Suppressor macrophage (primary cell): ENCODE results near the gene CACNG4.

Experiments
- DNase-seq, 4 experiments: peaks; one replicate each; pipeline ENCODE4 v3.0.0-alpha.2; 2020 to 2022

Gene CACNG4

DNA sequence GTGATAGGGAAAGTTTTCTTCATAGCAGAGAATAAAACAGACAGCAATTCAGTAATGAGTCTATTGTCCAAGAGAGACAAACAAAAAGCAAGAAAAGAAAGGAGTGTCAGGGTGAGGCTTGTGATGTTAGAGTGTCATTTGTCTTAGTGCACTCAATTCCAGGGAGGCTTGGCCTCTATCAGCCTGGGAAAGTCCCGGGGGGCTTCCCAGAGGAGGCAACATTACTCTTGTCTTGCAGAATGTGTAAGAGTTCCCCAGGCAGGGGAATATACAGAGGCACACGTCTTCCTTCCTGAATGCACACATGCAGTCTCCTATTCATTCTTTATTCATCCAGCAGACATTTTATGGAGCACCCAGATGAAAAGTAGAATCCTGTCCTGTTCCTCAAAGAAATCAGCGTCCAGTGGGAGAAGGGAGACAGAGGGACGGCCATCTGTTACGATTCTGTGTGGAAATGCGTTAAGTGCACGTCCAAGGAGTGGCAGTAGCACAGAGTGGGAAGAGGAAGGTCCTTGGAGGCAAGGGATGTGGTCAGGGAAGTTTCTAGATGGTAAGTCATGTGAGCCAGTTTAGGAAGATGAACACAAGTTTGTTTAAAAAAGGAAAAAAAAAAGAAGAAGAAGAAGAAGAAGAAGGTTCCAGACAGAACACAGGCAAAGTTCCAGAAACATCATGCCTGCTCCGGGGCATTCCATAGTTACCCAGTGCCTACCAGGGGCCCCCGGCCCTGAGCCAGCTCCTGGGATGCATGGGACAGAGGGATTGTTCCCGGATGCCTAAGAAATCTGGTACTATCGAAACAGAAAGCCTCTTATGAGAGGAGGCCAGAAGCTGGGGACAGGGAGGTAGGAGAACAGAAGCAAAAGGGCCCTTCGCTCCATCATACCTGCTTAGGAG lies 21.1 kb downstream of the CACNG4 start:
- peak in 3 of 4 experiments; percentile 24 to 59 (median 32) for DNase-seq

GRCh38 chr17:66986659-66987058 lies 22.2 kb downstream of the CACNG4 start:
- no peak for DNase-seq

DNA sequence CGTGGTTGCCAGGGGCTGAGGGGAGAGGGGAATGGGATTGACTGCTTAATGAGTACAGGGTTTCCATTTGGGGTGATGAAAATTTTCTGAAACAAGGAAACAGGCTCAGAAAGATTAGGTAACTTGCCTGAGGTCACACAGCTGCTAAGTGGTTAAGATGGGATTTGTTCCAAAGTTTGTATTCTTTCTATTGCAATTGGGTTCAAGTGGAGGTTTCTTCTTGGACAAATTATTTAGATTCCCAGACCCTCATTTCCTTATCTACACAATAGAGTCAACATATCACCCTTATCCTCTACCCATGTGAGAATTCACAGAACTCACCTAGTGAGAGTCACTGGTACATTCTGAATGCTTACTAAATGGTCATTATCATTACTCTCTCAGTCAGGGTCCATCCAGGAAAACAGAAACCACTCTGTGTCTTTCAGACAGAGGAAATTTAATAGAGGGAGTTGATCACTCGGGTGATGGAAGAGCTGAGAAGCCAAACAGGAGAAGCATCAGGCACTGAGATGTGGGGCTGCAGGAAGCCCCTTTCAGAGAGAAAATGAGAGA lies 22.6 kb downstream of the CACNG4 start:
- DNase-seq = no peak

- DNase-seq = no peak
These were observed 23.7 kb downstream of the CACNG4 start for GRCh38 chr17:66988069-66988798.

DNA sequence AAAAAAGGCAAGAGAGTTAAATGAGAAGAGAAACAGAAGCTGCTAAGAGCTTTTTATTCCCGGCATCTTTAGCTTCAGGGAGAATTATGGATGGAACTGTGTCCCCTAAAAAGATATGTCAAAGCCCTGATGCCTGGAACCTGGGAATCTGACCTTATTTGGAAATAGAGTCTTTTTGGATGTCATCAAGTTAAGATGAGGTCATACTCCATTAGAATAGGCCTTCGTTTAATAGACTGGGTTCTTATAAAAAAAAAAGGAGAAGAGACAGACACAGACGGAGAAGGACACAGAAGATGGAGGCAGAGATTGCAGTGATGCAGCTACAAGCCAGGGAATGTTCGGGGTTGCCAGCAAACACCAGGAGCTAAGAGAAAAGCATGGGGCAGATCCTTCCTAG lies 24.6 kb downstream of the CACNG4 start:
- DNase-seq = no peak

DNA sequence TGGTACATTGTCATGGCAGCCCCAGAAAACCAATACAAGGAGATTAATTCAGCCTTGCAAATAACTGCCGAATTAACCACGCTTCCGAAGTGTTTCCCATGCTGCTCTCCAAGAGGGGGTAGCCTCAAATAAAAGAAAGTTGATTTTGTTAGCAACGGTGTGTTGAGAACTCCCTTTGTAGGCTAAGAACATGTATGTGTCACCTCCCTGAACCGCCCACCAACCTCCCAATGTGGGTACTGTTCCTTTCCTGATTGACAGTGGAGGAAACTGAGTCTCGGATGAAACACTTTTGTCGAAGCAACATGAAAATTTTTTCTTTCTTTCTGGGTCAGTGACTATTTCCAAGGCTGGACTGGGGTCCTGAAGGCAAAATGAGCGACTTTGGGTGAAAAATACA lies 25.1 kb downstream of the CACNG4 start:
- DNase-seq = no peak

- DNase-seq = no peak
These were observed 25.5 kb downstream of the CACNG4 start for GRCh38 chr17:66990047-66990446.

- DNase-seq = no peak
These were observed 28.5 kb downstream of the CACNG4 start for GRCh38 chr17:66992911-66993442.

- no peak for DNase-seq
These were observed 29.9 kb downstream of the CACNG4 start for GRCh38 chr17:66994361-66994760.

GRCh38 chr17:66994930-66995535 lies 30.5 kb downstream of the CACNG4 start:
- DNase-seq = no peak

DNA sequence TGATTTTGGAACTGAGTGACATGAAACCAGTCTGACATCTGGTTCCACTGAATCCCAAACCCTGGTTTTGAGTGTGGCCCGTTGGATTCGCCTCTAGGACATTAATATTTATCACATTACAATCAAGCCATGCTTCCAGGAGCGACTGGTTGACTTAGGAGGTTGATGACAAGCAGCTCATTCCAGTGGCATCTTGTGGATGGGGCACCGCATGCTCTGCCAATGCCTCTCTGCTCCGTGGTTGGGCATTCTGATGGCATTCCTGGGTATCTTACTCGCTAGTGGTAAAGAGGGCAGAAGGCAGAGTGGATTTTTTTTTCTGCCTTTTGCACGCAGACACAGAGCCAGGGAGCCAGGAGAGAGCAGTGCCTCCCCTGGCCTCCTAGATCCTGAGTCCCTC lies 31.4 kb downstream of the CACNG4 start:
- no peak for DNase-seq

- no peak for DNase-seq
These were observed 32.4 kb downstream of the CACNG4 start for GRCh38 chr17:66996926-66997325.

GRCh38 chr17:67003231-67003630 lies 38.7 kb downstream of the CACNG4 start:
- no peak for DNase-seq

- DNase-seq = no peak
These were observed 39.7 kb downstream of the CACNG4 start for GRCh38 chr17:67004181-67004580.

DNA sequence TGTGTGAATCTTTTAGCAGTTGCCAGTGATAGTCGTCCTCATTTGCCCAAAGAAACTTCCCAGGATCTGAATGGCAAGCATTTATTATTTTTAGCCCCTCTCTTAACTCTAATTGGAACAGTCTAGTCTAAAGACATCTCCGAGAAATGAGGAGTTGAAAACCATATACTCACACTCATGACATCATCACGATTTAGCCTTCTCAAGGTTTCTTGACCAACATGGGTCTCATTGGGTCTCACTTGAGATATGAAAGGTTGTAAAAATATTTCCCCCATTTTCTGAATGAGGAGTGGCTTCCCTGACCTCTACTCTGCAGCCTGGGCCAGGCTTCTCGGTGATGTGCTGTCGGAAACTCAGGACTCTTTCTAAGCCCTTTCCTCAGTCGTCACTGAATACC lies 42.8 kb downstream of the CACNG4 start:
- no peak for DNase-seq

- no peak for DNase-seq
These were observed 43.6 kb downstream of the CACNG4 start for GRCh38 chr17:67008101-67008500.

DNA sequence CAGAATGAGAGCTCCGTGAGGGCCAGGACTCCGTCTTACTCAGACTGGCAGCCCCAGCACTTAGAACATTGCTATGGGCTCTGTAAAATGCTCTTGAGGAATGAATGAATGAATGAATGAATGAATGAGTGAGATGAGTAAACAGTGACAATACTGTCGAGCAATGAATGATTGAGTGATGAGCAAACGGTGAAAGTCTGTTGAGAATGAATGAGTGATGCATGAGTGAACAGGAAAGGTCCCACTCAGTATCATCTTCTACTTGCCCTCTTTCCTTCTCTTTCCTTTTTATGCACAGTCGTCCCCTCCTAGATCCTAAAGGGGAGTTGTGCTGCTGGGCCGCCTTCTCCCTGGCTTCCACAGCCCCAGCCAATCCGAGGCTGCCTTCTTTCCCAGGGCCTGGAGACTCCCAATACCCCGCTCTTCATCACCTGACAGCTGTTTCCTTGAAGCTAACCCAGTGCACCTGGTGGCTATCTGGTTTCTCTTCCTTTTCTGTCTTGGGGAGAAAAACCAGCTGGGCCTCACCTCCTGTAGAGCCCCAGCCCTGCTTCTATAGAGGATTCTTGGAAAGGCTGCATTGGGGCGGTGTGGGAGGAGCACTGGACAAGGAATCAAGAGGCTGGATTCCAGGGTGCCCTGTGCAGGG lies 47.1 kb downstream of the CACNG4 start:
- no peak for DNase-seq

DNA sequence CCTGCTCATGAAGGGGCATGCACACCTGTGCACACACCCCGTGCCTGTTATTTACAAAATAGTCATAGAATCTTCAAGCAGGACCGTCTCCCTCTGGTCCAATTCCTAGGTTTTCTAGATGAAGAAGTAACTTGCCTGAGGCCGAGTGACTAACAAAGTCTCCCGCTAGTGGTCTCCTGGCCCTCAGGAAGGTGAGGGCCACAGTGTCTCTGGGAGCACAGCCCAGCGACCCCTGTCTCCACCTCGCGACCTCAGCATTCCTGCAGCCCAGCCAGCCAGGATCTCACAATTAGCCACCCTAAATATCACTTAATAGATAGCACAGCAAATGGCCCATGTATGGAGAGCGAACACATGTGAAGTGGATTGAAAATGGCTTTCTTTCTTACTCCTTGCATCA lies 49.4 kb downstream of the CACNG4 start:
- DNase-seq = no peak

DNA sequence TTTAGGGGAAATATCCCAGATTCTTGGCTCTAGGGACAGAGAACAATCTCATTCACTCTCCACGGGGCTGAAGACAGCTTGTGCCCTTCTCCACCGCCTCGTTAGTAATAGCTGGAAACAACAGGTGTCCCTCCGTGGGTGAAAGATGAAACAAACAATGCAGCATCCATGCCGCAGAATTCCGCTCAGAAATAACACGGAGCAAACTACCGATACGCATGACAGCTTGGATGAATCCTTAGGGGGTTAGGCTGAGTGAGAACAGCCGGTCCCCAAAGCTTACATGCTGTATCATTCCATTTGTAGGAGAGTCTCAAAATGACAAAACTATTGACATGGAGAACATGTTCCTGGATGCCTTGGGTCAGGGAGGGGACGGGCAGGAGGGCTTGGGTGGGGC lies 50.5 kb downstream of the CACNG4 start:
- no peak for DNase-seq

DNA sequence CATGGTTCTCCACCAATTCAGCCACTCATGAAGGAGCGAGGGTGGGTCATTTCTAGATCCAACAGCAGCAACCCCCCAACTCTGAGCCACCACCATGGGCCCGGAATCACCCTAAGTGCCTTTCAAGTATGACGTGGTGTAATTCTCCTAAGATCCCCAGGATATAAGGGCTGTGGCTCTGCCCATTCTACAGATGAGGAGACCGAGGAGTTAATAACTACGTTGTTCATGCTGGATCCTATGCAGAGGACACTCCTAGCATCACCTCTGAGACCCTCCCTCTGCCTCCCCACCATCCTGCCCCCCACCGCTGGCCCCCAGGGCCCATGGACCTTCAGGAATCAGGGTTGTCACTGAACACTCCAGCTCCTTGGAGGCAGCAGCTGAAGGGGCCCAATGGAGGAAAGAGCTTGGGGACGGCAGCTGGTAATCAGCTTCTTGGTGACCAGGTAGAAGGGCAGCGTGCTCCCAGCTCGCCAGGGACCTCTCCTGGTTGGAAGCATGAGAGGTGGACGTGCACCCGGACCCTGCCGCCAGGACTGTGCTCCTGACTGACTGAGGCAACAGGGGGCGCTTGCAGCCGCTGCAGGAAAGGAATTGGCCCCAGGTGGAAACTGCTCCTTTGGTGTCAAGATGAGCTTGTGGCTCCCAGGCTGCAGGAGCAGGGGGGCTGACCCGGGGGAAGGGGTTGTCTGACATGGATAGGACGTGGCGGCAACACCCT lies 51.7 kb downstream of the CACNG4 start:
- DNase-seq = no peak

DNA sequence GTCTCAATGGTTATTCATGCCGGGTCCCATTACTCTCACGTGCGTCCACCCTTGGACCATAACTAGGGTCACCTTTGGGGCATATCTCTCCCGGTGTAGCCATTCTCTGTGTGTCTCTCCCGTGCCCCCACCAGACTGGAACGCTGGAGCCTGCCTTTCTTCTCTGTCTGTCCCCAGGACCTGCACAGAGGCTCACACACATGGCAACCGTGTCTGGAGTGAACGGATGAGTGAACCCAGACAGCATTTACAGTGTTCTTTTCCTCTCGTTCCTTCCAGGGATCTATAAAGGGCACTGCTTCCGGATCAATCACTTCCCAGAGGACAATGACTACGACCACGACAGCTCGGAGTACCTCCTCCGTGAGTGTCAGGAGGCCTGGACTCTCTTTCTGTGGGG lies 53.4 kb downstream of the CACNG4 start:
- no peak for DNase-seq
